Adrenal gland (tissue), 12 donors: ENCODE measurements around the gene SIGLEC9. TPM values are rescaled to one million over a fixed set of nuclear protein-coding genes. Genes with fewer than 3 reads are reported as not detected.

ENCODE experiments used
- DNase-seq, 7 donors: peaks; one replicate each; pipeline ENCODE4 v3.0.0-alpha.2; 2019 to 2020
- H3K27ac ChIP-seq, 5 donors: fragments of 200-600 bp; sonication (generic) in 4 of 5; 1 replicate in 3 of 5; 2 replicates in 2 of 5; pipeline versions ENCODE4 v1.5.1 to v1.8.0; 2016 to 2020; ENCODE audit warnings: mild to moderate bottlenecking in 1 of 5
- H3K27me3 ChIP-seq: fragments of 200-600 bp; 2 replicates; pipeline ENCODE4 v1.8.0; 2021
- H3K36me3 ChIP-seq, 2 donors: fragments of 200-600 bp; replicated peaks in 1 of 2; 1 replicate in 1 of 2; 2 replicates in 1 of 2; pipeline versions ENCODE4 v1.5.1 to v1.8.0; 2018 to 2022
- H3K4me1 ChIP-seq, 2 donors: fragments of 200-600 bp; replicated peaks in 1 of 2; 1 replicate in 1 of 2; 2 replicates in 1 of 2; pipeline versions ENCODE4 v1.5.1 to v1.8.0; 2018 to 2021
- H3K4me3 ChIP-seq, 4 donors: fragments of 200-600 bp; sonication (generic) in 3 of 4; one replicate each; pipeline ENCODE4 v1.5.1; 2016 to 2018
- H3K9me3 ChIP-seq, 3 donors: fragments of 200-600 bp; sonication (generic) in 1 of 3; replicated peaks in 1 of 3; 1 replicate in 2 of 3; 2 replicates in 1 of 3; pipeline versions ENCODE4 v1.5.1 to v1.8.0; 2016 to 2021
- CTCF ChIP-seq, 6 experiments: fragments of 450-650 bp in 4 of 6; fragments of 200-600 bp in 2 of 6; sonication (generic) in 1 of 6; IDR thresholded peaks; 1 replicate in 5 of 6; 2 replicates in 1 of 6; pipeline versions ENCODE4 v1.5.1 to v1.8.0; 2016 to 2021; ENCODE audit warnings: antibody characterized with exemption in 6 of 6, mild to moderate bottlenecking in 2 of 6, moderate library complexity in 1 of 6
- POLR2A ChIP-seq, 2 donors: fragments of 450-650 bp; IDR thresholded peaks; one replicate each; pipeline ENCODE4 v1.6.1; 2017; ENCODE audit warnings: antibody characterized with exemption in 2 of 2, mild to moderate bottlenecking in 2 of 2, moderate library complexity in 1 of 2
- WGBS, 4 donors: extraction: QIAGEN DNeasy Blood & Tissue Kit in 2 of 4; methylation state at CpG; one replicate each; pipeline versions ENCODE4 v1.1.5 to v1.1.7; 2013 to 2017; 5-methylcytosine and 5-hydroxymethylcytosine counted together
- intact Hi-C, 2 donors: fragments of 100-400 bp; cut with DNase I; formaldehyde crosslinking; loops; one replicate each; pipeline versions ENCODE4 v1.14.1 to v1.15.0; 2022 to 2023
- polyA plus RNA-seq, 3 donors: library from polyadenylated mRNA; stranded (reverse); fragments of 200-250 nt in 2 of 3; fragments of 350-450 nt in 1 of 3; fragmentation: Illumina TruSeq in 1 of 3; extraction: RNeasy Lipid Tissue Mini Kit (QIAGEN cat#74804) in 1 of 3; gene quantifications; one replicate each; pipeline ENCODE4 v1.2.3, GENCODE V29; 2013 to 2014
- total RNA-seq, 9 donors: library from RNA; depleted of rRNA in 4 of 9; stranded (reverse); fragments of >200 nt in 4 of 9; fragments of 120-200 nt in 1 of 9; fragmentation: NEBNext Ultra II Directional in 1 of 9; extraction: Animal tissue kit (Norgen Biotek cat#: 25700) in 1 of 9; gene quantifications; one replicate each; pipeline versions ENCODE4 v1.1.0 to v1.2.4, GENCODE V29; 2013 to 2023
- donor health status: healthy with polysubstance abuse.
- donor health status: Bipolar disorder and iron deficiency.
- donor health status: DM: yes; HTN: yes; CAD: no.
- donor health status: DM: no; HTN: no; CAD: no.
- donor health status: DM: no; HTN: no; CAD: no.
- donor health status: DM: yes; HTN: yes; CAD: no.

The SIGLEC9 gene
- total and polyA plus RNA-seq, 12 donors = 1.5 to 29.7 (median 9.9) TPM

GRCh38 chr19:51093101-51093500 lies 31.6 kb upstream of the SIGLEC9 start:
- no peaks in the 10 kb centered on the region for H3K4me1 ChIP-seq
- no peak overlapping the region for H3K27ac ChIP-seq
- H3K9me3 ChIP-seq = no peaks in the 10 kb centered on the region
- H3K4me3 ChIP-seq = no peak overlapping the region
- intact Hi-C loops = loop anchor here (10.0 kb wide), 3 partner anchors 78 to 168 kb away; partner anchors contain the start of gene KLK10 (in 1 of the 2)
- H3K27me3 ChIP-seq = no peaks in the 10 kb centered on the region
- WGBS, 4 donors = 70 to 80% (median 76%) methylated on average over 7 to 8 of the region's 8 CpGs
- TF ChIP-seq POLR2A (IDR thresholded peaks at IDR 0.05) = no peak
- no peak for TF ChIP-seq CTCF (IDR thresholded peaks at IDR 0.05)
- DNase-seq = no peak
- no peaks in the 10 kb centered on the region for H3K36me3 ChIP-seq

DNA sequence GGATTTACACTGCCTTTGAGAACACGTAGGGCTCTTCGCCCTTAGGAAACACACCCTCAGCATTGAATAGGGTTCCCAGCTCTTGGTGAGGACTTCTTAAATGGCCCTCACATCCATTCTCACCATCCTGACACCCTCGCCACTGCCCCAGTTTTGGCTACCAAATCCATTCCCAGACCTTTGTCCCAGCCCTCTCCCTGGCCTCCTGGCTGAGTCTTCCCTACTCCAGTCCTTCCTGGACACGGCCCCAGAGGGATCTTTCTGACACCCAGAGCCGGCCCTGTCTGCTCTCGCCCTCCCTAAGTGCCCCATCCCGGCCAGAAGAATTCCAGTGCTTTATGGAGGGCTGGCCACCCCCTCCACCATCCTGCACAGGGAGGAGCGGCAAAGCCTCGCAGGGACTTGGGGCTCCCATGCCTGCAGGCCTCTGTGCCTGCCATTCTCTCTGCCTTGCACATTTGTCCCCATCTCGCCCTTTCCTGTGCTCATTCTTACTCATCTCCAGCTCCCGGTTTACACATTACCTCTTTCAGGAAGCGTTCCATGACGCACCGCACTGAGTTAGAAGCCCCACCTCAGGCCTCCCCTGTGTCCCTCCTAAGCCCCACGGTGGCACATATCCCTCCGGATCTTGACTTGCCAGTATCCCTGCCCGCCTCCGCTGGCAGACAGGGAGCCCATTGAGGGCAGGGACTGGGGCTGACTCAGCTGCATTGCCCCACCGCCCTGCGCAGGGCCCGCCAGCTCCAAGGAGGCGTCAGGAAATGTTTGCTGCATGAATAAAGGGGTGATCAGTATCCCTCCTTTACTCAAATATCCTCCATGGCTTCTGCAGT lies 31.0 kb upstream of the SIGLEC9 start:
- no peaks in the 10 kb centered on the region for H3K9me3 ChIP-seq
- TF ChIP-seq POLR2A (IDR thresholded peaks at IDR 0.05) (no peak), CTCF (IDR thresholded peaks at IDR 0.05) (no peak)
- H3K4me3 ChIP-seq = no peak overlapping the region
- no peaks in the 10 kb centered on the region for H3K27me3 ChIP-seq
- no peaks in the 10 kb centered on the region for H3K4me1 ChIP-seq
- intact Hi-C loops = loop anchor here (10.0 kb wide), 3 partner anchors 79 to 169 kb away; partner anchors contain the start of gene KLK10 (in 1 of the 2)
- H3K27ac ChIP-seq = no peak overlapping the region
- no peaks in the 10 kb centered on the region for H3K36me3 ChIP-seq
- 79 to 83% (median 81%) methylated on average over 20 to 22 of the region's 22 CpGs for WGBS, 4 donors
- no peak for DNase-seq

GRCh38 chr19:51094696-51095279 lies 29.9 kb upstream of the SIGLEC9 start:
- intact Hi-C loops = loop anchor here (10.0 kb wide), 3 partner anchors 80 to 170 kb away; partner anchors contain the start of gene KLK10 (in 1 of the 2)
- TF ChIP-seq CTCF (IDR thresholded peaks at IDR 0.05) = peak; percentile 21 to 65 (median 56)
- no peak for TF ChIP-seq POLR2A (IDR thresholded peaks at IDR 0.05)
- Histone ChIP-seq H3K36me3 (no peaks in the 10 kb centered on the region), H3K27ac (no peak overlapping the region), H3K27me3 (no peaks in the 10 kb centered on the region), H3K4me3 (no peak overlapping the region), H3K9me3 (no peaks in the 10 kb centered on the region), H3K4me1 (no peaks in the 10 kb centered on the region)
- DNase-seq = no peak
- WGBS, 4 donors = 20 to 29% (median 25%) methylated on average over 13 to 15 of the region's 15 CpGs

DNA sequence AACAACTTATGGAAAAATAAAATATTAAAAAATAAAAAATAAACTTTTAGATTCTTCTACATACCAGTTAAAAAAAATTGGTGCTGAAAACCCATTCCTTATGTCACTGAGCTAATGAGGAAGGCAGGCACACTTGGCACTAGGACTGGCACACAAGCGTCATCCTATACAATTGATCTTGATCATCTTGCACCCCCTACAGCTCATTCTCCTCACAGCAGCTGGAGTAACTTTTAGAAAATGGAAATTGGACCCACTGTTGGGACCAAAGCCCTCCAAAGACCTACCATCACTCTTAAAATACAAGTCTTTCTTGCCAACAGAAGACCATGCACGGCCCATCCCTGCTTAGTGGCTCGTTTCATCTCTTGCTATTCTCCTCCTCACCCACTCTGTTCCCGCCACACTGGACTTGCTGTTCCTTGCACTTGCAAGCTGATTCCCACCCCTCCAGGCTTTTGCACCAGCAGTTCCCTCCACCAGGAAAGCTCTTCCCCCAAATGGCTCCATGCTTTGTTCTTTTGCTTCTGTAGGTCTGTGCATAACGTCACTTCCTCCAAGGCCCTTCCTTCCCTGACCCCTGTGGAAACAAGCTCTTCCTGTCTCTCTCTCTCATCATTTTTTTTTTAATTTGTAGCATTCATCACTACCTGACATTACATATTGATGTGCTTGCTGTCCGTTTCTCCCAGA lies 28.1 kb upstream of the SIGLEC9 start:
- Histone ChIP-seq H3K27ac (no peak overlapping the region), H3K9me3 (no peaks in the 10 kb centered on the region), H3K4me1 (peaks cover 0 to 4% of the 10 kb centered on the region in 2 donors), H3K27me3 (no peaks in the 10 kb centered on the region), H3K4me3 (no peak overlapping the region), H3K36me3 (no peaks in the 10 kb centered on the region)
- DNase-seq = no peak
- intact Hi-C loops = loop anchor here (2.0 to 10.0 kb wide), 4 partner anchors 78 to 172 kb away; partner anchors contain the start of gene KLK10 (in 2 of the 2)
- WGBS, 4 donors = 73 to 84% (median 77%) methylated on average over 6 of the region's 6 CpGs
- no peak for TF ChIP-seq CTCF (IDR thresholded peaks at IDR 0.05)
- no peak for TF ChIP-seq POLR2A (IDR thresholded peaks at IDR 0.05)
